ENCODE results near the gene CRYBG1.

CRYBG1 gene

GRCh38 chr6:106612671-106613416 lies 252.3 kb downstream of the CRYBG1 start:
- no peak for DNase-seq

GRCh38 chr6:106613590-106613989 lies 253.1 kb downstream of the CRYBG1 start:
- no peak for DNase-seq

- no peak for DNase-seq
Measured at GRCh38 chr6:106614166-106614565, 253.6 kb downstream of the CRYBG1 start.

DNA sequence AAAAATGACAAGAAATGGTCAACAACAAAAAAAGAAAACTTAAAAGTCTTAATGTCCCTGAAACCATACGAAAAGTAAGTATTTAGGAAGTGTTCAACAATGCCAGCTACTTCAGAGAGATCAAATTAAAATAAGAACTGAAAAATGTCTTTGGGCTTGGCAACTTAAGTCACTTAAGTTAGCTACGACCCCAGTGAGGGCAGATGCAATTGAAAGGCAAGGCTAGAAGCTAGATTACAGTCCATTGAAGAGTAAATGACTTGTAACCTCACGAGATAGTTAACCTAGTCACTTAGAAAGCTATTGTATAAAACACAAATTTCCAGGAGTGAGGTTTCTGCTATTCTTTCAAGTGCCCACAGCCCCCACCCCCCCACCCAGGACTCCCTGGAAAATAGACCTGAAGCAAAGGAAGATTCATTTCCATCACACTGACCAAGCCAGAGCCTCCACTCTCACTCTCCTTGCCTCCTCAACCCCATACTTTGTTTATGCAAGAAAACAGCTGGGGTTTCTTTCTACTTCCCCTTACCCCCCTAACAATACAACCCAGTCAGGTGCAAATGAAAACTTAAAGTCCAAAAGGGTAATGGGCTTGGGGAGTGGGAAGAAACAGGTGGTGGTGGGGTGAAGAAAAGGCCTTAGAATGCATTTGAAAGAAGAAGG lies 254.2 kb downstream of the CRYBG1 start:
- no peak for DNase-seq

DNA sequence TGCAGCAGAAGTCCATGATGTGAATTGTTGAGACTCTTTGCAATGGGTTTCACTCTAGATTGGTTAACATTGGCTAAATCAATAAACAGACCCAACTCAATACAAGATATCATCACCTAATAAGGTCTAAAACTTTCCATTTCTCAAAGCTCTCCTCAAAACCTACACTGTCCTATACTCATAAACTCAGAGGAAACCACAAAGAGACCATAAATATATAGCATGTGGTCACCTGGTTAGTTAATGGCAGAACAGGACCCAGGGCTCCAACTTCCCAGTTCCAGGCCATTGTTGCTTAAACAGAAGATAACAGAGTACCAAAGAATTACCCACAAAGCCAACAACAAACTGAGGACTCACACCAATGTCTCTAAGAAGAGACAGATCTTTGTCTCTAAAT lies 256.8 kb downstream of the CRYBG1 start:
- no peak for DNase-seq

GRCh38 chr6:106617857-106618256 lies 257.3 kb downstream of the CRYBG1 start:
- DNase-seq = no peak

- no peak for DNase-seq
Measured at GRCh38 chr6:106618324-106618723, 257.8 kb downstream of the CRYBG1 start.

DNA sequence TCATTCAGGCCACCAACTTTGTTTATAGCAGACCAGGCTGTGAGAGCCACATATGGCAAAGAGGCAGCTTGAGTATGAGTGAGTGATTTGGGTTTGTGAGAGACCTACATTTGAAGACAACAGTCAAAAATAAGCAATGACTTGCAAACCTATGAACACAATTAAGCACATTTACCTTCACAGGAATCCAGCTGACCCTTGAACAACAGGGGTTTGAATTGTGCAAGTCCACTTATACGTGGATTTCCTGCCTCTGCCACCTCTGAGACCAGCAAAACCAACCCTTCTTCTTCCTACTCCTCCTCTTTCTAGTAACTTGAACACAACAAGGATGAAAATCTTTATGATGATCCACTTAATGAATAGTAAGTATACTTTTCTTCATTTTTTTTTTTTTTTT lies 258.7 kb downstream of the CRYBG1 start:
- DNase-seq = no peak

GRCh38 chr6:106620931-106621672 lies 260.6 kb downstream of the CRYBG1 start:
- DNase-seq = no peak
